AG08395 (cell line): ENCODE data around the gene DHRS13.
"Not testable (repeated sequence)": the region's sequence is repeated elsewhere in the genome, so short reads cannot be mapped to it uniquely, and the experiment has no call there.

Source experiments
- DNase-seq: peaks from one replicate; pipeline ENCODE4 v3.0.0; 2012; ENCODE audit warnings: mixed read lengths, low spot score

DHRS13 gene

DNA sequence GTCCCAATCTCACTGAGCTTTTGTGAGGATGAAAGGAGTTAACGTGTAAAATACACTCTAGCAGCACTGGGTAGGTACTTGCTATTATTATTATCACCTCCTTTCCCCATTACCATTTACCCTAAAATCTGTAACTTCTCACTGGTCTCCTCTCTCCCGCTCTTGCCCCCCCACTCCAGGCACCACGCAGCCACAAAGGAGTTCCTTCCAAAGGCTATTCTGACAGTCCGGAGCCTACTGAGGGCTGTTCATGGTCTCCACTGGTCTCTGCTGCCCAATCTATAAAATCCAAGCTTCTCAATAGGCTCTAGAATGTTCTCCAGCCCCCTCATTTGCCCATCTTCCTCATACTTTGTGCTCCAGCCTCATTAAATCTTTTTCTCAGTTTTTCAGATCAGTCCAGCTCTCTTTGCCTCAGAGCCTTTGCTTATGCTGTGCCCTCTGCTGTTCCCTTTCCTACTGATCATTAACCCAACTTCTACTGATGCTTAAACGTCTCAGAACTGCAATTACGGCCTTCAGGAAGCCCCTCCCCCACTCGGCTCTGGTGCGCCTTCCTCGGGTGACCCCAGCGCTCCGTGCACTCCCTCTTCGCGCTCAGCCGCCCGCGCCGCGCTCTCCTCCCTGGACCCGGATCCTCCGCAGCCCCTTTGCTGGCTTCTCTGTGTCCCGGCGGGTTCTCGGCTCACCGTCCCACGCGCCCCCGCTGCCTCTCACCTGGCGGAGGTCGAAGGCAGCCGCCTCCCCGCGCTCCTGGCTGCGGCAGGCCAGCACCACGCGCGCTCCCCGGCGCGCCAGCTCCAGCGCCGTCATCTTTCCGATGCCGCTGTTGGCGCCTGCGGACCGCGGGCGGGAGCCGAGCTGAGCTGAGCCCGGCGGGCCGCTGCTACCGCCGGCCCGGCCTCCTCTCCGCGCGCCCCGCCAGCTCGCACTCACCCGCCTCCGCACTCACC, 737 bp downstream of the DHRS13 start:
- peak; percentile 42 for DNase-seq

DNA sequence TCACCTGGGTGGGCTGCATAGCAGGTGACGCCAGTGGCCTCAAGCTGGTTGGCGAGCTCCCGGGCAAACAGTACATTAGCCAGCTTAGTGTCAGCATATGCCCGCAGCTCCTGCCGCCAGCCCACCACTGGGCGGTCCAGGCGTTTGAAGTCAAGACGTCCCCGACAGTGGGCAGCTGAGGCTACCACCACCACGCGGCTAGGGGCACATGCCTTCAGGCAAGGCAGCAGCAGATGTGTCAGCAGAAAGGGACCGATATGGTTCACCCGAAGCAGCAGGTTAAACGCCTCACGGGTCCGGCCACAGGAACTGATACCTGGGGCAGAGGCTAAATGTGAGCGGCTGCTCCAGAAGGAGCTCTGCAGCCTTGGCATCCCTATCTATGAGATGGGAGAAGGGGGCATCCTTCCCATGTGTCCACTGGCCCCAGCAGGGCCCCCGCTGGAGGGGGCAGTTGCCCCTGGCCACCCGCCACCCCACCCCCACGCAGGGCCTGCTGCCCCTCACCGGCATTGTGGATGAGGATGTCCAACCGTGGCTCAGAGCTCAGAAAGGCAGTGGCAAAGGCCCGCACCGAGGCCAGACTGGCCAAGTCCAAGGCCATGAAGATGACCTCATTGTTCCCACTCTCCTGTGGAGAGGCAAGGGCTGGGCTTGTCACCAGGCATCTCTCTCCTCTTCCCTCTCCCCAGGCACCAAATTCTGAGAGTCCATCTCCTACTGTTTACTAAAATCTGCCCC, 1.7 kb downstream of the DHRS13 start:
- no peak for DNase-seq

DNA sequence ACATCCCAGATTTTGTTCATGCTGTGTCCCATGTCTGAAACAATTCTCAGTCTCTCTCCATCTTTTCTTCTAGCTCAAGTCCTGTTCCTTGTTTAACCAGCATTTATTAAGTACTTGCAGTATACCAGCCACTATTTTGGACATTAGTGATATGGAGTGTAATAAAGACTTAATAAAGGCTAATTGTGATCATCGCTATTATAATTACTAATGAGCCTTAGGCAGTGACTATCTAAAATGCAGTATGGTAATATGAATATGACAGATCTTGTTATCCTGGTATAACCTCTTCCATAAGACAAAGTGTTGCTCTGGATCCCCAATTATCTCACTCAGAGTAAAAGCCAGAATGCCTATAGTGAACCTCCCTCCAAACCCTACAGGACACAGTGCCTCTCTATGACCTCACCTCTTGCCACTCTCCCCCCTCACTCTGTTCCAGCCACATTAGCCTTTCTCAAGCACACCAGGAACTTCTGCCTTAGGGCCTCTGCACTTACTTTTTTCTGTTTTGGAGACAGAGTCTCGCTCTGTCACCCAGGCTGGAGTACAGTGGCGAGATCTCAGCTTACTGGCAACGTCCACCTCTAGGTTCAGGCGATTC, 3.6 kb downstream of the DHRS13 start:
- no peak for DNase-seq

DNA sequence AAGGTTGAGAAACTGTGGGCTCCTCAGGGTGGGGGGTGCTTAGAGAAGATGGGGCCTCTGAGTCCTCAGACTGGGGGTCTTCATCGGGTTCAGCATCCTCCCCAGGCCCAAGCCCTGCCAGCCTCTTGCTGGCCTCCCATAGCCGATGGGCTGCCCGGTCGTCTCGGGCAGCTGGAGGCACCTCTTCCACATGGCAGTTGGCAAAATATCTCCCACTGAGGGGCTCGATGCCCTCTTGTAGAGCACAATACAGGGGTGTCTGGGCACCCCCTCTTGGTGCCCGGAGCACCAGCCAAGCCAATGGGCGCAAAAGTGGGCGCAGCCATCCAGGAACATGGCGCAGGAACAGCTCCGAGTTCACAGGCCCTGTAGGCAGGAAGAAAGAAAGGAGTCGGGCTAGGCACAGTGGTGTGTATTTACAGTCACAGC, 4.3 kb downstream of the DHRS13 start:
- DNase-seq = no peak

DNA sequence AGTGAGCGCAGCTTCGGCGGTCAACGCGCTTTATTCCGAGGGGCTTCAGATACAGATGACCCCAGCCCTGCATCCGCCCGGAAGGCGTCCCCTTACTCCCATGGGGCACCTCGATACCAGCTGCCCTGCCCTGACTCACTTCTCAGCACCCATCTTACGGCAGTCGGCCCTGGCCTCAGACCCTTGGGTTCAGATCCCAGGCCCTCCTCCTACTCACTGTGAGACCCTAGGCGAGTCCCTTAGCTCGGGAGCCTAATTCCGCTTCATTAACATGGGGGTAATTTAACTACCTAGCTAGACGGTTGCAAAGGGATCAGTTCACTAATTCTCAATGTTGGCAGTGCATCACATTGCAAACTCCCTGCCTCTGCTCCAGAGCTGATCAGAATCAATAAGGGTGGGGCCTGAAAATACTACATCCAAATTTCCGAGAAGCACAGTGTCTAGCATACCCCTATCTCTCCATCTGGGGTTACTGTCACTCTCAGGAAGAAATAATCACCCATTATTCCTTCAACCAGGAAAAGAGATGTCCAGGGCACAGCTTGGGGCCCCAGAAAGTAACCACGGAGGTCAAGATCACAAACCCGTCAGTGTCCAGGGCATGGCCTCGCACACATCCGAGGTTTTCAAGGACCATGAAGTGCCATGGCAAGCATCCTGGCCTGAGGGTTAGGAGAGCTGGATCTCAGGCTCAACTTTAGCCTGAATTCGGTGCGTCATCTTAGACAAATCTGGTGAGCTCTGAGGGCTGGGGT, 4.9 kb downstream of the DHRS13 start:
- DNase-seq = no peak

- peak; percentile 47 for DNase-seq
Measured at GRCh38 chr17:28896884-28897768, 5.8 kb downstream of the DHRS13 start, which contains the start of gene FLOT2. Gene FLOT2, minus strand, starts transcription at chr17:28897733. Its CDS starts 159 bp downstream, at chr17:28897574.

DNA sequence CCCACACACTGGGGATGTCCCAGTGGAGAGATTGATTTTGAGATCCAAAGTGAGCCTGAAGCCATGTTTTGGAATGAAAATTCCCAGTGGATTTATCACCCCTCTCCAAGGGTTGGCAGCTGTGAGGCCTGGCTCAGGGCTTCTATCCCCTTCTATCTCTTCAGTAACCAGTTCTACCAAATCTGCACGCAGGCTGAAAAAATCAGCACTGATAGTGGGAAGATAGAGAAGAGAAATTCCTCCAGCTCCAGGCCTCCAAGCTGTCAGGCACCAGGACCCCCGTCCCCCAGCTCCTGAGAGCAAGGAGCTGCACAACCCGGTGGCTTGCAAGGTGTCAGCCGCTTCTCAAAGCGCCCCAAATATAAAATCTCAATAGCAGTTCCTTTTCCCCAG, 6.4 kb downstream of the DHRS13 start:
- DNase-seq = no peak

GRCh38 chr17:28895794-28896447, 7.0 kb downstream of the DHRS13 start:
- no peak for DNase-seq

GRCh38 chr17:28893248-28894183, 9.4 kb downstream of the DHRS13 start:
- DNase-seq = not testable (repeated sequence)

DNA sequence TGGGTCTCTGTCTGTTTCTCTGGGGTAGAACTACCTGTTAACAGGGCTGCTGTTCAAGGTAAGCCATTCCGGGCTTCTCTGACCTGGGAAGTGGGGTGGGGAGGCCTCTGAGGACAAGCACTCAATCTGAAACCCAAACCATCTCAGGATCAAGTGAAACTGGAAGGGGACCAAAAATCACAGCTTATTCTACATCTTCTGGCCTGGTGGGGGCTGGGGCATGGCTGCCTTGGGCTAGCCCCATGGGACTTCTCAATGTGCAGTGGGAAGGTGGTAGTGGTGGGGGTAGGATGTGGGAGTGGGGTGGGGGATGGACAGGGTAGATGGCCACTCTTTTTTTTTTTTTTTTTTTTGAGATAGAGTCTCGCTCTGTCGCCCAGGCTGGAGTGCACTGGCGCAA, 10.9 kb downstream of the DHRS13 start:
- DNase-seq = no peak

GRCh38 chr17:28891201-28891600, 11.7 kb downstream of the DHRS13 start:
- DNase-seq = no peak

DNA sequence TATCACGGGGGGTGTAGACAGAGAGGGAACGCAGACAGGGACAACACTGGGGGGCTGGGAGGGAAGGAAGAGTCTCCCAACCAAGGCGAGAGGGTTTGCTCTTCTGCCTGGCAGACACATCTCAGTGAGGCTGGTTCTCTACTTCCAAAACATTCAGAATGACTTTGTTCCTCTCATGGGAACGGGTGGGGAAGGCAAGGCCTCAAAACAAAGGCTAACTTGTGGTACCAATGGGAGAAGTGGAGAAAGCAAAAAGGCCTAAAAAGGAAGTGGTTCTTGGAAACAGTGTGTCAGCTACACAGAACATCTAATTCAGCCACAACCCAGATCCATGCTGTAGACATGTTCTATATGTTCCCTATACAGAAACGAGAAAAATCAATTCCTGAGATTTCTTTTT, 12.9 kb downstream of the DHRS13 start:
- DNase-seq = no peak

- no peak for DNase-seq
Measured at GRCh38 chr17:28888832-28889231, 14.0 kb downstream of the DHRS13 start.

GRCh38 chr17:28887871-28888471, 14.9 kb downstream of the DHRS13 start:
- no peak for DNase-seq

DNA sequence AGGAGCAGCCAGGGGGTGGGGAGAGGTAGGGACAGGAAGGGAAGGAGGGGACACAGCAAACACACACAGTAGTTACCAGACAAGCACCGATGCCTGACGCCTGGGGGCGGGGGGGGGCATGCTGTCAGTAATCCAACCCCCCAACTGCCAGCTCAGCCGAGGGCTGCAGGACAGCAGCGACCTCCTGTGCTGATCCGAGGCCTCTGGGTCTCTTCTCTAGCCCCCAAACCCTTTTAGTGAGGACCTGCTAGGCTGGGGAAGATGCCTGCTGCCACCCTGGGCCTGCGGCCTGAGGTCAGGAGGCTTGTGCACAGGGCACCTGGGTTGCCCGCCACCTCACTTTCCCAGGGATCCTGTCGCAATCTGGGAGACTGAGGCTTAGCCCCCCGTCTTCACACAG, 16.9 kb downstream of the DHRS13 start:
- DNase-seq = no peak

GRCh38 chr17:28885363-28885762, 17.5 kb downstream of the DHRS13 start:
- DNase-seq = no peak

- no peak for DNase-seq
Measured at GRCh38 chr17:28883967-28884702, 18.7 kb downstream of the DHRS13 start.
